A549 (cell line): ENCODE results near the gene DLGAP1. TPM values are rescaled to one million over a fixed set of nuclear protein-coding genes. Genes with fewer than 3 reads are reported as not detected.
A peak's percentile ranks its signal among the peaks of the same experiment; 100 is the strongest.

Experiments used
- ATAC-seq, 2 experiments: fragments of 200-7000 bp in 1 of 2; fragments of >200 bp in 1 of 2; cut with Nextera tagmentation in 1 of 2; cut with Tn5 transposase in 1 of 2; 3 replicates each; pipeline versions ENCODE4 v1.8.0 to v1.9.1; 2018 to 2020; ENCODE audit warnings: mild to moderate bottlenecking in 1 of 2, moderate library complexity in 1 of 2
- CTCF ChIA-PET: fragments of 300-600 bp; sonication (Branson Sonifier 250); formaldehyde crosslinking; extraction: SDS; loops from one replicate; lab custom pipeline; 2021; ENCODE audit warnings: antibody characterized with exemption, inconsistent platforms; lab: Yijun Ruan, JAX
- POLR2A ChIA-PET: fragments of 350-600 bp; formaldehyde crosslinking; extraction: SDS; loops from one replicate; lab custom pipeline; 2021; ENCODE audit warnings: antibody characterized with exemption, inconsistent platforms; lab: Yijun Ruan, JAX
- DNase-seq, 2 experiments: peaks; one replicate each; pipeline versions ENCODE4 v3.0.0 to v3.0.0-alpha.2; 2011 to 2016; ENCODE audit warnings: low read depth in 1 of 2, low spot score in 1 of 2
- FAIRE-seq: peaks from 2 replicates; lab custom pipeline; 2011; peaks lifted over from hg19 to GRCh38; lab: Jason Lieb, UNC
- H3K27ac ChIP-seq, 2 experiments: fragments of >200 bp; sonication (Bioruptor Twin); formaldehyde crosslinking; 3 replicates each; pipeline ENCODE4 v1.5.1; 2016 to 2017
- H3K4me1 ChIP-seq: fragments of >200 bp; sonication (Bioruptor Twin); formaldehyde crosslinking; 3 replicates; pipeline ENCODE4 v1.6.1; 2016
- H3K4me2 ChIP-seq: fragments of >200 bp; sonication (Bioruptor Twin); formaldehyde crosslinking; 3 replicates; pipeline ENCODE4 v1.6.1; 2016
- H3K4me3 ChIP-seq: fragments of >200 bp; sonication (Bioruptor Twin); formaldehyde crosslinking; 3 replicates; pipeline ENCODE4 v1.5.1; 2016
- H3K9me3 ChIP-seq: fragments of >200 bp; sonication (Bioruptor Twin); formaldehyde crosslinking; 3 replicates; pipeline ENCODE4 v1.6.1; 2016
- CBX2 ChIP-seq: fragments of 200-600 bp; sonication (generic); IDR thresholded peaks from 2 replicates; pipeline ENCODE4 v1.6.1; 2016; ENCODE audit warnings: low read depth, mild to moderate bottlenecking, borderline replicate concordance
- CBX8 ChIP-seq: fragments of 200-600 bp; sonication (generic); IDR thresholded peaks from 2 replicates; pipeline ENCODE4 v1.6.1; 2016
- CEBPB ChIP-seq, 2 experiments: fragments of >200 bp in 1 of 2; sonication (Bioruptor Twin) in 1 of 2; formaldehyde crosslinking in 1 of 2; IDR thresholded peaks; 2 replicates each; pipeline ENCODE4 v1.6.1; 2012 to 2016
- CHD2 ChIP-seq: fragments of 150-350 bp; IDR thresholded peaks from 2 replicates; pipeline ENCODE4 v1.6.1; 2014; ENCODE audit warnings: low read length; ENCODE audit not compliant: partially characterized antibody
- CHD4 ChIP-seq: fragments of 200-600 bp; sonication (generic); IDR thresholded peaks from 2 replicates; pipeline ENCODE4 v1.6.1; 2016; ENCODE audit warnings: antibody characterized with exemption, mild to moderate bottlenecking, borderline replicate concordance
- ESRRA ChIP-seq: fragments of 150-350 bp; IDR thresholded peaks from 2 replicates; pipeline ENCODE4 v1.6.1; 2014; ENCODE audit warnings: mild to moderate bottlenecking, low read length, borderline replicate concordance
- FOSL2 ChIP-seq, 2 experiments: fragments of 450-650 bp in 1 of 2; fragments of >200 bp in 1 of 2; sonication (Bioruptor Twin) in 1 of 2; formaldehyde crosslinking; IDR thresholded peaks; 2 replicates each; pipeline versions ENCODE4 v1.5.0 to v1.6.1; 2016 to 2020; ENCODE audit warnings: mild to moderate bottlenecking in 1 of 2, moderate library complexity in 1 of 2
- GATA3 ChIP-seq: IDR thresholded peaks from 2 replicates; pipeline ENCODE4 v1.6.1; 2012; ENCODE audit warnings: borderline replicate concordance
- HDAC2 ChIP-seq: fragments of 200-600 bp; sonication (generic); IDR thresholded peaks from 2 replicates; pipeline ENCODE4 v1.6.1; 2016
- HEYL ChIP-seq: fragments of 250-450 bp; sonication (Bioruptor Pico); IDR thresholded peaks from 2 replicates; pipeline ENCODE4 v1.8.0; 2021; ENCODE audit warnings: mild to moderate bottlenecking, moderate library complexity
- HOXA7 ChIP-seq: fragments of 250-450 bp; sonication (Bioruptor Pico); IDR thresholded peaks from 2 replicates; pipeline ENCODE4 v1.5.0; 2020; ENCODE audit warnings: mild to moderate bottlenecking, moderate library complexity
- JUNB ChIP-seq: fragments of >200 bp; sonication (Bioruptor Twin); formaldehyde crosslinking; IDR thresholded peaks from 2 replicates; pipeline ENCODE4 v1.6.1; 2016
- KDM5A ChIP-seq: fragments of 200-600 bp; sonication (generic); IDR thresholded peaks from 2 replicates; pipeline ENCODE4 v1.6.1; 2016; ENCODE audit warnings: antibody characterized with exemption, mild to moderate bottlenecking
- NFE2L2 ChIP-seq: fragments of 150-350 bp; conservative IDR thresholded peaks from 2 replicates; pipeline ENCODE4 v1.6.1; 2014; ENCODE audit warnings: low read length
- RAD21 ChIP-seq, 2 experiments: fragments of >200 bp in 1 of 2; sonication (Bioruptor Twin) in 1 of 2; formaldehyde crosslinking in 1 of 2; IDR thresholded peaks in 1 of 2; conservative IDR thresholded peaks in 1 of 2; 2 replicates in 1 of 2; 3 replicates in 1 of 2; pipeline ENCODE4 v1.6.1; 2012 to 2018; ENCODE audit warnings: inconsistent platforms in 1 of 2
- RCOR1 ChIP-seq: fragments of 150-350 bp; IDR thresholded peaks from 2 replicates; pipeline ENCODE4 v1.6.1; 2014; ENCODE audit warnings: antibody characterized with exemption, low read length, low read depth
- SMC3 ChIP-seq: fragments of >200 bp; sonication (Bioruptor Twin); formaldehyde crosslinking; IDR thresholded peaks from 3 replicates; pipeline ENCODE4 v1.6.1; 2018; ENCODE audit warnings: inconsistent platforms
- SREBF2 ChIP-seq: fragments of 450-650 bp; IDR thresholded peaks from 2 replicates; pipeline ENCODE4 v1.6.1; 2014; ENCODE audit warnings: mild to moderate bottlenecking, moderate library complexity
- TFCP2L1 ChIP-seq: fragments of 250-450 bp; sonication (Bioruptor Pico); IDR thresholded peaks from 2 replicates; pipeline ENCODE4 v1.5.0; 2021; ENCODE audit warnings: mild to moderate bottlenecking
- ZFP36 ChIP-seq: fragments of 450-650 bp; IDR thresholded peaks from 2 replicates; pipeline ENCODE4 v1.6.1; 2014; ENCODE audit warnings: borderline replicate concordance; ENCODE audit not compliant: partially characterized antibody
- ZNF302 ChIP-seq: fragments of 250-450 bp; sonication (Bioruptor Pico); IDR thresholded peaks from 2 replicates; pipeline ENCODE4 v1.9.0; 2021; ENCODE audit warnings: inconsistent platforms, mild to moderate bottlenecking, moderate library complexity
- WGBS: methylation state at CpG from one replicate; pipeline ENCODE4 v1.1.6; 2017; ENCODE audit errors: missing lambda C conversion rate; 5-methylcytosine and 5-hydroxymethylcytosine counted together
- polyA plus RNA-seq, 4 experiments: library from polyadenylated mRNA; depleted of rRNA in 3 of 4; stranded (reverse); fragments of >200 nt; fragmentation: RNase III in 1 of 4; extraction: RNeasy Plus Mini Kit Qiagen cat#74134 plus additional on column Dnase treatment in 1 of 4; gene quantifications; 2 replicates in 3 of 4; 3 replicates in 1 of 4; pipeline ENCODE4 v1.2.3, GENCODE V29; 2011 to 2017
- TF ChIP-seq, protein P1 (sequence below): fragments of 200-600 bp; sonication (generic); IDR thresholded peaks from 2 replicates; pipeline ENCODE4 v1.6.1; 2016; ENCODE audit warnings: antibody characterized with exemption, mild to moderate bottlenecking, moderate library complexity
- TF ChIP-seq, protein P2 (sequence below): fragments of >200 bp; sonication (Bioruptor Twin); formaldehyde crosslinking; IDR thresholded peaks from 3 replicates; pipeline ENCODE4 v1.6.1; 2016
- TF ChIP-seq, protein P3 (sequence below): fragments of 150-350 bp; IDR thresholded peaks from 2 replicates; pipeline ENCODE4 v1.6.1; 2014; ENCODE audit warnings: low read depth, mild to moderate bottlenecking, low read length

DLGAP1 gene
- polyA plus RNA-seq, 2 of the 4 experiments (the other 2 are of a cell fraction): 0.04 to 0.12 TPM

DNA sequence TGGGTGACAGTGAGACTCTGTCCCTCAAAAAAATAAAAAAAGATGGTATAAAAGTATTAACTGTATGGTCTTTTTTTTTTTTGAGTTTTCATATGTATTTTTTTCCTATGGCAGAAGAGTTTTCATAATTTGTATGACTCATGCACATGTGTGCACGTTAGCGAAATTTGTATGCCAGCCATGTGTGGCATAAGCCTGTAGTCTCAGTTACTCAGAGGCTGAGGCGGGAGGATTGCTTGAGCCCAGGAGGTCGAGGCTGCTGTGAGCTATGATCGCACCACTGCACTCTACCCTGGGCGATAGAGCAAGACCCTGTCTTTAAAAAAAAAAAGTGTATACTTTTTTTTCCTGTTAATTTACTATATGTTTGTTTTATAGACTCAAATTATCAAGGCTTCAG, 844.3 kb downstream of the DLGAP1 start:
- no peak overlapping the region for H3K4me3 ChIP-seq
- no peaks in the 10 kb centered on the region for H3K9me3 ChIP-seq
- H3K4me1 ChIP-seq: peaks cover 40% of the 10 kb centered on the region
- no peak for DNase-seq
- POLR2A ChIA-PET: no interaction called here
- peak overlapping the region; percentile 99 to 100 for H3K27ac ChIP-seq
- no peak overlapping the region for H3K4me2 ChIP-seq
- ATAC-seq: peak in 1 of 2 experiments; percentile 9; a peak in 1 of 6 replicates
- TF ChIP-seq GATA3: no peak
- no peak for TF ChIP-seq FOSL2 (IDR thresholded peaks at IDR 0.05)
- TF ChIP-seq FOSL2 (CRISPR knock-in tag; IDR thresholded peaks at IDR 0.05): peak; percentile 39; the same call in 1 of the 2 replicates
- TF ChIP-seq, all 56 proteins: peak for 1
- WGBS: 77% methylated on average over 6 of the region's 6 CpGs
- FAIRE-seq: no peak
- CTCF ChIA-PET: interaction anchor here (0.8 kb wide), 1 partner anchor 55 kb away, joined by 4 read pairs; no protein-coding TSS in a partner anchor

DNA sequence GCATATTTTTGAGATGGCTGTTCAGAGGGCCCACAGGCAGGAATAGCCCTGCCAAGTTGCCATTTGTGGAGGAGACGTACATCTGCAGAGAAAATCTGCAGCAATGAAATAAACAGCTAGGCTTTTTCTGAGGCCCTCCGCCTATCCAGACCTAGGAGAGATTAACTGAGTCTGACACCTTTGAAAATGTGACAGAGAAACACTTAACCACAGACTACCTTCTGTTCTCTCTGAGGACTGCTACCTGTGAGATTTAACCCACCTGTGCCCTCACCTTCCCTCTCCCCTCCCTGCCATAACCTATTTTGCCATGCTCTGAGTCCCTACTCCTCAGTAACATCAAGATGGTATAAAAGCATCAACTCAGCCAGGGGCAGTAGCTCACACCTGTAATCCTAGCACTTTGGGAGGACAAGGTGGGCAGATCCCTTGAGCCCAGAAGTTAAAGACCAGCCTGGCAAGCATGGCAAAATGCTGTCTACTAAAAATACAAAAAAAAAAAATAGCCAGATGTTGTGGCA, 844.9 kb downstream of the DLGAP1 start:
- TF ChIP-seq SREBF2 (no peak), SMC3 (no peak), RAD21 (conservative IDR thresholded peaks at IDR 0.05 in 1 of 2, IDR thresholded peaks at IDR 0.05 in 1 of 2) (no peak), CBX8 (no peak), HOXA7 (CRISPR knock-in tag) (no peak), GATA3 (no peak), ZFP36 (no peak), RCOR1 (no peak), ZNF302 (CRISPR knock-in tag) (no peak), TFCP2L1 (CRISPR knock-in tag) (no peak), ESRRA (no peak), CEBPB (IDR thresholded peaks at IDR 0.05) (no peak), KDM5A (no peak), CHD2 (no peak), JUNB (no peak)
- TF ChIP-seq, protein P1, sequence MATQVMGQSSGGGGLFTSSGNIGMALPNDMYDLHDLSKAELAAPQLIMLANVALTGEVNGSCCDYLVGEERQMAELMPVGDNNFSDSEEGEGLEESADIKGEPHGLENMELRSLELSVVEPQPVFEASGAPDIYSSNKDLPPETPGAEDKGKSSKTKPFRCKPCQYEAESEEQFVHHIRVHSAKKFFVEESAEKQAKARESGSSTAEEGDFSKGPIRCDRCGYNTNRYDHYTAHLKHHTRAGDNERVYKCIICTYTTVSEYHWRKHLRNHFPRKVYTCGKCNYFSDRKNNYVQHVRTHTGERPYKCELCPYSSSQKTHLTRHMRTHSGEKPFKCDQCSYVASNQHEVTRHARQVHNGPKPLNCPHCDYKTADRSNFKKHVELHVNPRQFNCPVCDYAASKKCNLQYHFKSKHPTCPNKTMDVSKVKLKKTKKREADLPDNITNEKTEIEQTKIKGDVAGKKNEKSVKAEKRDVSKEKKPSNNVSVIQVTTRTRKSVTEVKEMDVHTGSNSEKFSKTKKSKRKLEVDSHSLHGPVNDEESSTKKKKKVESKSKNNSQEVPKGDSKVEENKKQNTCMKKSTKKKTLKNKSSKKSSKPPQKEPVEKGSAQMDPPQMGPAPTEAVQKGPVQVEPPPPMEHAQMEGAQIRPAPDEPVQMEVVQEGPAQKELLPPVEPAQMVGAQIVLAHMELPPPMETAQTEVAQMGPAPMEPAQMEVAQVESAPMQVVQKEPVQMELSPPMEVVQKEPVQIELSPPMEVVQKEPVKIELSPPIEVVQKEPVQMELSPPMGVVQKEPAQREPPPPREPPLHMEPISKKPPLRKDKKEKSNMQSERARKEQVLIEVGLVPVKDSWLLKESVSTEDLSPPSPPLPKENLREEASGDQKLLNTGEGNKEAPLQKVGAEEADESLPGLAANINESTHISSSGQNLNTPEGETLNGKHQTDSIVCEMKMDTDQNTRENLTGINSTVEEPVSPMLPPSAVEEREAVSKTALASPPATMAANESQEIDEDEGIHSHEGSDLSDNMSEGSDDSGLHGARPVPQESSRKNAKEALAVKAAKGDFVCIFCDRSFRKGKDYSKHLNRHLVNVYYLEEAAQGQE: no peak
- DNase-seq (no peak), FAIRE-seq (no peak), ATAC-seq (no peak)
- Histone ChIP-seq H3K9me3 (no peaks in the 10 kb centered on the region), H3K4me1 (peaks cover 40% of the 10 kb centered on the region), H3K4me3 (no peak overlapping the region), H3K27ac (peak overlapping the region; percentile 99 to 100), H3K4me2 (no peak overlapping the region)
- ChIA-PET POLR2A (no interaction called here), CTCF (interaction anchor here (0.8 kb wide), 1 partner anchor 55 kb away, joined by 4 read pairs; no protein-coding TSS in a partner anchor)
- 97% methylated on average over 2 of the region's 2 CpGs for WGBS

DNA sequence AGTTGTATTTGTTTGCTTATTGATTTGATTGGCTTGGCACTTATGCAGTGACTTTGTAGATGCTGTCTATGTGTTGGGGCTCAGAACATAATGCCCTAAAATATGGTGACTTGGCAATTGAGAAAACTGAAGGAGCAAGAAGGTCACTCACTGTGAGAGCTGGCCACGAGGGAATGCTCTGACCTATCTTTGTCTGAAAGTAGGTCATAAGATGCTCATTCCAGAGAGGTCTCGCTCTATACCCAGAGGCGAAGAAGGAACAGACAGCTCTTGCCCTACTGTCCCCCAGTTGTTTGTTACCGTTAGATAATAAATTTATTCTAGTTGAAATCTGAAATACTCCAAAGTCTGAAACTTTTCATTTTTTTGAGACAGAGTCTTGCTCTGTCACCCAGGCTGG, 846.6 kb downstream of the DLGAP1 start:
- Histone ChIP-seq H3K4me3 (no peak overlapping the region), H3K4me2 (no peak overlapping the region), H3K4me1 (peaks cover 48% of the 10 kb centered on the region), H3K27ac (peak overlapping the region; percentile 99 to 100), H3K9me3 (no peaks in the 10 kb centered on the region)
- no peak for DNase-seq
- WGBS: 92% methylated on average over 4 of the region's 4 CpGs
- ChIA-PET POLR2A (interaction anchor here (0.6 to 1.2 kb wide), 2 partner anchors 10 to 101 kb away, joined by 3 to 5 read pairs; no protein-coding TSS in a partner anchor), CTCF (interaction anchor here (1.3 kb wide), 2 partner anchors 14 to 57 kb away, joined by 3 to 6 read pairs; no protein-coding TSS in a partner anchor)
- FAIRE-seq: no peak
- ATAC-seq: no peak
- TF ChIP-seq RCOR1 (no peak), ZNF302 (CRISPR knock-in tag) (no peak), HOXA7 (CRISPR knock-in tag) (no peak), CBX2 (no peak), HDAC2 (no peak), KDM5A (no peak), CHD4 (no peak), ESRRA (no peak), CHD2 (no peak), HEYL (CRISPR knock-in tag) (no peak), RAD21 (conservative IDR thresholded peaks at IDR 0.05 in 1 of 2, IDR thresholded peaks at IDR 0.05 in 1 of 2) (no peak), NFE2L2 (no peak)
- TF ChIP-seq, protein P2, sequence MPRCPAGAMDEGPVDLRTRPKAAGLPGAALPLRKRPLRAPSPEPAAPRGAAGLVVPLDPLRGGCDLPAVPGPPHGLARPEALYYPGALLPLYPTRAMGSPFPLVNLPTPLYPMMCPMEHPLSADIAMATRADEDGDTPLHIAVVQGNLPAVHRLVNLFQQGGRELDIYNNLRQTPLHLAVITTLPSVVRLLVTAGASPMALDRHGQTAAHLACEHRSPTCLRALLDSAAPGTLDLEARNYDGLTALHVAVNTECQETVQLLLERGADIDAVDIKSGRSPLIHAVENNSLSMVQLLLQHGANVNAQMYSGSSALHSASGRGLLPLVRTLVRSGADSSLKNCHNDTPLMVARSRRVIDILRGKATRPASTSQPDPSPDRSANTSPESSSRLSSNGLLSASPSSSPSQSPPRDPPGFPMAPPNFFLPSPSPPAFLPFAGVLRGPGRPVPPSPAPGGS: no peak
- TF ChIP-seq, protein P3, sequence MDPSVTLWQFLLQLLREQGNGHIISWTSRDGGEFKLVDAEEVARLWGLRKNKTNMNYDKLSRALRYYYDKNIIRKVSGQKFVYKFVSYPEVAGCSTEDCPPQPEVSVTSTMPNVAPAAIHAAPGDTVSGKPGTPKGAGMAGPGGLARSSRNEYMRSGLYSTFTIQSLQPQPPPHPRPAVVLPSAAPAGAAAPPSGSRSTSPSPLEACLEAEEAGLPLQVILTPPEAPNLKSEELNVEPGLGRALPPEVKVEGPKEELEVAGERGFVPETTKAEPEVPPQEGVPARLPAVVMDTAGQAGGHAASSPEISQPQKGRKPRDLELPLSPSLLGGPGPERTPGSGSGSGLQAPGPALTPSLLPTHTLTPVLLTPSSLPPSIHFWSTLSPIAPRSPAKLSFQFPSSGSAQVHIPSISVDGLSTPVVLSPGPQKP: no peak
